Measurements from ENCODE around the gene OTC. TPM values are rescaled to one million over a fixed set of nuclear protein-coding genes. Genes with fewer than 3 reads are reported as not detected.

Gene OTC
- total RNA-seq, 6 donors from 2014 or later: 0.69 to 2.5 (median 0.76) TPM; not detected in 3

- 45 to 54% methylated on average over 5 of the region's 5 CpGs for WGBS, 2 donors
- no peaks in the 10 kb centered on the region for H3K4me1 ChIP-seq
These were observed 15.7 kb upstream of the OTC start for GRCh38 chrX:38336538-38337240.

DNA sequence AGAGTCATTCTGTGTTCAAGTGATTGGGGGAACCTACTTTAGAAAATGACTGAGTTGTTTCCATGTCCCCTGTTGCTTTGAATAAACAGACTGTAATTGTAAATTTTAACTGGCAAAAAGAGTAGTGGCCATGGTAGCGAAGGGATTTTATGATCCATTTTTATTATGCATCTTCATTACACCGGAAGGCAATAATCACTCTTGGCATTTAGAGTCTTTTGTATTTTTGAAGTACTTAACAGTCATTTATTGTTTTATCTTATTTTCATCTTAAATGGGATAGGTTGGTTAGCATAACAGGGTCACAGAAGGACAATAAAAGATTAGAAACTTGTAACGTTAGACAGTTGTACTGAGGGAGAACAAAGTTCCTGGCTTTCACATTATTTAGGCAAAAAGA is 11.0 kb upstream of the OTC start:
- Histone ChIP-seq H3K4me1 (no peaks in the 10 kb centered on the region), H3K4me3 (no peak overlapping the region), H3K27me3 (no peaks in the 10 kb centered on the region), H3K9me3 (no peaks in the 10 kb centered on the region), H3K36me3 (no peaks in the 10 kb centered on the region), H3K27ac (no peak overlapping the region)
- 73% methylated on average over 3 of the region's 3 CpGs for WGBS, 2 donors
- ATAC-seq (ENCODE audit: low FRiP score in 2 of 2) (no peak), DNase-seq (no peak)
- TF ChIP-seq EP300 (IDR thresholded peaks at IDR 0.05) (no peak), POLR2AphosphoS5 (IDR thresholded peaks at IDR 0.05) (no peak), POLR2A (IDR thresholded peaks at IDR 0.05) (no peak), CTCF (IDR thresholded peaks at IDR 0.05) (no peak)

More at GRCh38 chrX:38336538-38337240, 15.7 kb upstream of the OTC start:
- no peaks in the 10 kb centered on the region for H3K27me3 ChIP-seq
- TF ChIP-seq EP300 (IDR thresholded peaks at IDR 0.05) (no peak), POLR2A (IDR thresholded peaks at IDR 0.05) (no peak), POLR2AphosphoS5 (IDR thresholded peaks at IDR 0.05) (no peak), CTCF (IDR thresholded peaks at IDR 0.05) (no peak)
- no peaks in the 10 kb centered on the region for H3K36me3 ChIP-seq
- H3K9me3 ChIP-seq: no peaks in the 10 kb centered on the region
- no peak overlapping the region for H3K27ac ChIP-seq
- DNase-seq: no peak
- no peak overlapping the region for H3K4me3 ChIP-seq
- no peak for ATAC-seq (ENCODE audit: low FRiP score in 2 of 2)

GRCh38 chrX:38342853-38343778 is 9.3 kb upstream of the OTC start:
- H3K36me3 ChIP-seq: no peaks in the 10 kb centered on the region
- ATAC-seq (ENCODE audit: low FRiP score in 2 of 2) (no peak), DNase-seq (no peak)
- 68 to 96% methylated on average over 2 of the region's 2 CpGs for WGBS, 2 donors
- H3K27me3 ChIP-seq: no peaks in the 10 kb centered on the region
- TF ChIP-seq CTCF (IDR thresholded peaks at IDR 0.05) (no peak), POLR2AphosphoS5 (IDR thresholded peaks at IDR 0.05) (no peak), EP300 (IDR thresholded peaks at IDR 0.05) (no peak), POLR2A (IDR thresholded peaks at IDR 0.05) (no peak)
- no peak overlapping the region for H3K27ac ChIP-seq
- no peaks in the 10 kb centered on the region for H3K9me3 ChIP-seq
- H3K4me1 ChIP-seq: no peaks in the 10 kb centered on the region
- no peak overlapping the region for H3K4me3 ChIP-seq

DNA sequence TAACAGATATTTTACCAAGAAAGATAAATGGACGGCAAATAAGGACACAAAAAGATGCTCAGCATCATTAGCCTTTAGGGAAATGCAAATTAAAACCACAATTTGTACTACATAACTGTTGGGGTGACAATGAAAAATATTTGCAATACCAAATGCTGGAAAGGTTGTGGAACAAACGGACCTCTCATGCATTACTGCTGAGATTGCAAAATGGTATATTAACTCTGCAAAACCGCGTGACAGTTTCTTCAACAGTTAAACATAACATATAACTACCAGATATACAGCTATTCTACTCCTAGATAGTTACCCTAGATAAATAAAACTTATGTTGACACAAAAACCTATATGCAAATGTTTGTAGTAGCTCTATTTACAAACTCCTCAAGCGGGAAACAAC is 6.3 kb upstream of the OTC start:
- Histone ChIP-seq H3K9me3 (no peaks in the 10 kb centered on the region), H3K4me1 (no peaks in the 10 kb centered on the region), H3K27me3 (no peaks in the 10 kb centered on the region), H3K27ac (no peak overlapping the region), H3K36me3 (no peaks in the 10 kb centered on the region), H3K4me3 (no peak overlapping the region)
- DNase-seq (no peak), ATAC-seq (ENCODE audit: low FRiP score in 2 of 2) (no peak)
- 67 to 76% methylated on average over 4 to 5 of the region's 5 CpGs for WGBS, 2 donors
- no peak for TF ChIP-seq POLR2AphosphoS5 (IDR thresholded peaks at IDR 0.05)
- TF ChIP-seq EP300 (IDR thresholded peaks at IDR 0.05): no peak
- TF ChIP-seq POLR2A (IDR thresholded peaks at IDR 0.05): no peak

DNA sequence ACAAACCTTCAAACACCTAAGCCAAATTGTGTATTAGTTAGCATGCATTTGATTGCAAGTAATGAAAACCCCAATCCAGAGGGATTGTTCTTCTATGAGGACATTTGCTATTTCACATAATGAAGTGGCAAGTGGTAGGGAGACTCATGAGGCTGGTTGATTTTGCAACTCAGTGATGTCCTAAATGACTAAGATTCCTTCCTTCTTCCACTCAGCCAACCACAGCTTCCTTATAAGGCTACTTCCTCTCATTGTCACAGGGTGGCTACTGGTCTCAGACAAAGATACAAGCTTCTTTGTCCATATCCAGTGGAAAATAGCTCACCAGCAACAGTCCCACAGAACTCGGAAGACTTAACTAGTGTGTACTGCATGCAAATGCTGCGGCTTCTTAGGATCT is 5.3 kb upstream of the OTC start:
- Histone ChIP-seq H3K4me3 (no peak overlapping the region), H3K36me3 (no peaks in the 10 kb centered on the region), H3K9me3 (no peaks in the 10 kb centered on the region), H3K27me3 (no peaks in the 10 kb centered on the region), H3K27ac (no peak overlapping the region), H3K4me1 (no peaks in the 10 kb centered on the region)
- peak in 1 of 2 donors; percentile 30 for DNase-seq
- TF ChIP-seq CTCF (IDR thresholded peaks at IDR 0.05) (no peak), POLR2A (IDR thresholded peaks at IDR 0.05) (no peak), EP300 (IDR thresholded peaks at IDR 0.05) (no peak), POLR2AphosphoS5 (IDR thresholded peaks at IDR 0.05) (no peak)
- peak; percentile 63 to 66 for ATAC-seq (ENCODE audit: low FRiP score in 2 of 2)
- WGBS, 2 donors: 60 to 76% methylated on average over 2 of the region's 2 CpGs
